T-helper 1 cell (primary cell): ENCODE measurements around the gene PALD1.

Experiments used
- DNase-seq, 5 donors: peaks; one replicate each; pipeline ENCODE4 v3.0.0-alpha.2; 2012 to 2020

Gene PALD1

DNA sequence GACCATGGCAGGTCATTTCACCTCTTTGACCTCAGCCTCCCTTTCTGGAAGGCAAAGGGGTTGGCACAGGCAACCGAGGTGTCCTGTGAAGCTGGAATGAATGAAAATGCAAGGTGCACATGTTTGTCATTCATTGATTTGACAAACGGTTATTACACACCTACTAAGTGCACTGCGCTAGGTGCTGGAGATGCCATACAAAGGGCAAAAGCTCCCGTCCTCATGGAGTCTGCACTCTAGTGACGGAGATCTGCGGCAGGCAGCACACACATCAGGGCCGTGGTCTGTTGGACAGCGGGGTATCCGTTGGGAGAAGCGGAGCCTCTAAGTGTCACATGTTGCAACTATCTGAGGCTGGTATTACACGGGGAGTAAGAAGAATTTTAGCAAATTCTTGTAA, 79.7 kb downstream of the PALD1 start:
- DNase-seq, result no peak

DNA sequence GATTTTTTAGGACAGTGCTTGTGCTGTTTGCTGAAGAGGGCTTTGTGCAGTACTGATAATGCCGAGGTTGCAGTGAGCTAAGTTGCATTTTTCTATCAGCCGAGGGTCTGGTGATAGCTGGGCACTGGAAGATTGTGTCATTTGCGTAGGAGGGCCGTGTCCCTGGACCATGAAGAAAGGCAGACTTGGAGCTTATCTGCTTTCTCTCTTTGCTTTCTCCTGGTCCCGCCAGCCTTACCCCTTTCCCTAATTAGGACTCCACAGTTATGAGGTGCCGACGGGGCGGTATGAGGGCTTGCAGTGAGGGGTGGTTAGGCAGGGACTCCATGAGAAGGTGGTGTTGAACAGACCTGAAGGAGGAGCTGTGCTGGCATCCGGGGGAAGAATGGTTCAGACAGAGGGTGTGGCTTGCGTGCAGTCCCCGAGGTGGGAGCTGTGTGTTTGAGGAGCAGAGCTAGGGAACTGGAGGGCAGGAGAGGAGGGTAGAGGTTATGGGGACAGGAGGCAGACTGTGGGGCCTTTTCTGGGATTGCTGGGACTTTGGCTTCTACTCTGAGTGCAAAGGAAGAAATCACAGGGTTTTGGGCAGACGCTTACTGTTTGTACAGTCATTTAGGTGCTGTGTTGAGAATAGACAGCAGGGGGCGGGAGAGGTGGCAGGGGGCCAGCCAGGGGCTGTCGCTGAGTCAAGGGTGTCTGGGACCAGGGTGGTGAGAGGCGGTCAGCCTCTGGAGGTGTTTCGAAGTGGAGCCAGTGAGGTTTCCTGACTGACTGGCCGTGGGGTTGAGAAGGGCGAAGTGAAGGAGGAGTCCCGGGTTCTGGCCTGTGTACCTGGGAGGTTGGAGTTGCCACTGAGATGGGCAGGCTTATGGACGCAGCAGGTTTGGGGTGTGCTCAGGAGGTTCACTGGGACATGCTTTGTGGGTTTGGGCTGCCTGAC, 80.6 kb downstream of the PALD1 start:
- DNase-seq, result peak in 4 of 5 donors; percentile 32 to 53 (median 51)

DNA sequence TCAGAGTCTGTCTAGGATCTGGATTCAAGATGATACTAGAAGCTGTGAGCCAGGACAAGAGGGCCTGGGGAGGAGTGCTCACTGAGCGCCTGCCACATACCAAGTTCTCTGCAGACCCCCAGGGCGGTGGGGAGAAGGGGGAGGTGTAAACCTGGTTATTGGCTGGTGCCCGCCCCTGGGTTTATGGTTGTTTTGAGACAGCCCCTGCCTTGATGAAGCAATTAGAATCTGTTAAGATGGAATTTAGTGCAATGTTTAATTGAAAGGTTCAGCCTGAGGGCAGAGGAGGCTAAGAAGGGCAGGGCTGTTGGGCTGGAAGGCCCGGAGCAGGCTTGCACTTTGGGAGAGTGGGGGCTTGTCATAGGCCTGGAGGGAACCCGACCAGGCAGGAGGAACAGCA, 81.3 kb downstream of the PALD1 start:
- no peak for DNase-seq

DNA sequence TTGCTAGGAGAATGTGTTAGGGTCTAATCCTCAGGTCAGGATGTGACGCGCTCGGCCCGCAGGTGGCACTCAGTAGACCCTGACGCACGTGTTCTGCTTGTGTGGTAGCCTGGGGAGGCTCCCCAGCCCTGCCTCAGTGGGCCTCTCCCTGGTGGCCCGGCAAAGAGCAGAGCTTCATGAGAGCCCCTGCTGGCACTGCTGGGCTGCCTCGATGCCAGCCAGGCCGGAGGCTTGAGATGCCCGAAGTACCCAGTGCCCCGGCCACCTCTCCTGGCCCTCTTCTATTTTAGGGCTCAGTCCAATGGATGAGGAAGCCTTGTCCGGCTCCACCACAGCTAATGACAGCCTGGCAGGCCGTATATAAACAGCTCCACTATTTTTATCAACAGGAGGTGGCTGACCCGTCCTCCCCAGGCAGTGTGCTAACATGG, 82.0 kb downstream of the PALD1 start:
- DNase-seq, result no peak

DNA sequence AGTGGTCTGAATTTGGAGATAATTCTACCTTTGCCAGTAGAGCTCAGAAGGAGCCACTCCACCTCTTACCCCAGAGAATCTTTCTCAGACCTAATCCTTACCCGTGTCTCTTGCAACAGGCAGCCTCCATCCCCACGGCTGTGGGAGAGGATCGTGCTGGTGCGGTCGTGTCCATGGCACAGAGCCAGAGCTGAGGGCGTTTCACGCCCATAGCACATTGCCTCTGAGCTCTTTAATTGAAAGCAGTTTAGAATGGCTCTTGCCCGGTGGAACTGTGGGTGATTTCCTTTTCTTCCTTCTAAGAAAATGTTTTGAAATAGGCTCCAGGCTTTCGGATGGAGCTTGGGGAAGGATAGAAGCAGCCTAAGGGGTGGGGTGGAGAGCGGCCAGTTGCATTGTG, 82.5 kb downstream of the PALD1 start:
- DNase-seq, result no peak

DNA sequence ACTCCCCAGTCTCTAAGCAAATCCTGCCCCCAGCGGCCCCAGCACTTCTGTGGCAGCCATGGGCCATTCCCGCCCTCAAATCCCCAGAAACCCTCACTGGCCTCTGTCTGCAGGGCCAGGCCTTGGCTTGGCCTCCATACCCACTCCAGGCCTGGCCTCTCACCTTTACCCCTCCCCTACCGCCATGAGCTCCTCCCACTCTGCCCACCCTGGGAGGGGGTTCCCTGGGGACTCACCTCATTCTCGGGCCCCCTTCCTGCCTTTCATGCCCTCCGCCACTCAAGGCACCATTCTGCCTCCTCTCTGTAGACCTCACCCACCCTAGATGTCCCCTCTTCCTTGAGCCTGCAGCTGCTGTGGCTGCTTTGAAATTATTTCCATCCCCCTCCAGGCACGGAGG, 83.0 kb downstream of the PALD1 start:
- DNase-seq, result no peak

DNA sequence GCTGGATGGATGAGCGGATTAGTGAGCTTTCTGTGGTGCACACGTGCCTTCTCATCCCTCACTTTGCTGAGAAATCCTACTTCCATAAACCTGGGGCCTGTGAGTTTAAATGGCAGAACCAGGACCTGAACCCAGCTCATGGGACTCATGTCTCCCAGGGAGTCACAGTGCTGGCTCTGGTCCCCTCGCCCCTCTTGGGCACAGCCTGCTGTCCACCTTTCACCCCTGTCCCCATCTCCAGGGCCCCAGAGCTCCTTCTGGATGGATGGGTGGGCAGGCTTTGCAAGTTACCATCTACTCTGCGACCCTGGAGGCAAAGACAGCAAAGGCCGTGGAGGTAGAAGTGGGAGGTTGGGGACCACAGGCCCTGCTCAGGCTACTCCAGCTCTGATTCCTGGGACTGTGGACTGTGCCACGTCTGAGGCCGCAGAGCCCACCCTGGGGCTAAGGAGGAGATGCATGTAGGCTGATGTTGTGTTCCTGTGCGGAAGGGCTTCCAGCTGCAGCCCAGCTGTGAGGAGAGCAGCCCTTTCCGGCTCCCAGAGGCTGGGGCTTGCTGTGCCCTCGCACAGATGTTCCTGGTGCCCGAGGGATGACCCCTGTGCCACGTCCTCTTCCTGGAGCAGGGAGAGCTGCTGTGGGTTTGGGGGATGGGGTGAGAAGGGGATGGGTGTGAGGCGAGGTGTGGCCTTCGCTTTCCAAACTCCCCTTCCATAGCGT, 83.6 kb downstream of the PALD1 start:
- no peak for DNase-seq

DNA sequence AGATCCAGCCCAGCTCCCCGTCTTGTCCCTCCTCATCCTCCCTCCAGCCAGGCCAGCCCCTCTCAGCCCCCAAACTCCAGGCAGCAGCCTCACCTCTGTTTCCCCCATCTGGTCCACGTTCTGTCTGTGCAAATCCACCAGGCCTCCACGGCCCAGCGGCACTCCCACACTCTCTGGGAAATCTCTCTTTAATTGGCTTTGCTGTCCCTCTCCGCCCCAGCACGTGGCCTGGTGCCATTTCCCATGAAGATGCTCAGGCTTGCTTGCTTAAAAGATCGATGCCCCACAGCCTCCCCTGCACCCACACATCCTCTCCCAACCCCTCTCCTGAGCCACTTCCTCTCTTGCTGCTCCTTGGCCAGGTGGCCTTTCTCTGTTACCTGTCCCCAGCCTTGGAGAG, 84.7 kb downstream of the PALD1 start:
- no peak for DNase-seq

DNA sequence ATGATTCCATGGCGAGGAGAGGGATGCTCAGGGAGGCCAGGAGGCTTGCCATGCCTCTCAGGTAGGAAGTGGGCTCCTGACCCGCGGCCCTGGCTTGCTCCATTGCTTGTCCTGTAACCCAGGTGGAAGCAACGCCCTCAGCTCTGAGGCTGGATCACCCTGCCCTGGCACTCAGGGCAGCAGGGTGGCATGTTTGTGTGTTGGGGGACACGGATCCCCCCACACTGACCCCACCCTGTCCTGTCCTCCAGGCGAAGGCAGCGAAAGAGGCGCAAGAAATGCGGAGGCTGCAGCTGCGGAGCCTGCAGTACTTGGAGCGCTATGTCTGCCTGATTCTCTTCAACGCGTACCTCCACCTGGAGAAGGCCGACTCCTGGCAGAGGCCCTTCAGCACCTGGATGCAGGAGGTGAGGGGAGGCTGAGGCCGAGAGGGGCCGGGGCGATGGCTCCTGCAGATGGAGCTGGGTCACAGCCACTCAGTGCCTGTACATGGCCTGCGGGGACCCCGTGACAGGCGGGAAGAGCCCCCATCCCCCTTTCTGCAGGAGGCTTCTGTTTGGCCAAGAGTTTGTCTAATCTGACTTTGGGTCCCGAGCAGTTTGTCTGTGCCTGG, 85.7 kb downstream of the PALD1 start:
- no peak for DNase-seq

DNA sequence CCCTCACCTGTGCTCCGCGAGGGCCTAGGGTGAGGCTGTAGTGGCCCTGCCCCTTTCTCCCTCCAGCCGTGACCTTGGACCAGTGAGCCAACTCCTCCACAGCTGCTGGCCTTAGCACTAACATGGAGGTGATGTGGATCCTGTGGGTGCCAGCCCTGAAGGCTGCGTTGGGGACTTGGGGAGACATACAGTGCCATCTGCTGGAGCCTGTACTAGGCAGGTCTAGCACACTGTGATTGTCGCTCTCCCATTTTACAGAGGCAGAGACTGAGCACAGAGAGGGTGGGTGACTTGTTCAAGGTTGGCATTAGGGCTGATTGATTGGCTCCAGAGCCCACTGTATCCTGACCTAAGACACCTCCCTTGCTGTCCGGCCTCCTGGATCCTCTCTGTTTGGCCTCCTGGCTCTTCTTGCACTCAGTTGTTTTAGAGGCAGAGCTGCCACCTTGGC, 86.4 kb downstream of the PALD1 start:
- no peak for DNase-seq

DNA sequence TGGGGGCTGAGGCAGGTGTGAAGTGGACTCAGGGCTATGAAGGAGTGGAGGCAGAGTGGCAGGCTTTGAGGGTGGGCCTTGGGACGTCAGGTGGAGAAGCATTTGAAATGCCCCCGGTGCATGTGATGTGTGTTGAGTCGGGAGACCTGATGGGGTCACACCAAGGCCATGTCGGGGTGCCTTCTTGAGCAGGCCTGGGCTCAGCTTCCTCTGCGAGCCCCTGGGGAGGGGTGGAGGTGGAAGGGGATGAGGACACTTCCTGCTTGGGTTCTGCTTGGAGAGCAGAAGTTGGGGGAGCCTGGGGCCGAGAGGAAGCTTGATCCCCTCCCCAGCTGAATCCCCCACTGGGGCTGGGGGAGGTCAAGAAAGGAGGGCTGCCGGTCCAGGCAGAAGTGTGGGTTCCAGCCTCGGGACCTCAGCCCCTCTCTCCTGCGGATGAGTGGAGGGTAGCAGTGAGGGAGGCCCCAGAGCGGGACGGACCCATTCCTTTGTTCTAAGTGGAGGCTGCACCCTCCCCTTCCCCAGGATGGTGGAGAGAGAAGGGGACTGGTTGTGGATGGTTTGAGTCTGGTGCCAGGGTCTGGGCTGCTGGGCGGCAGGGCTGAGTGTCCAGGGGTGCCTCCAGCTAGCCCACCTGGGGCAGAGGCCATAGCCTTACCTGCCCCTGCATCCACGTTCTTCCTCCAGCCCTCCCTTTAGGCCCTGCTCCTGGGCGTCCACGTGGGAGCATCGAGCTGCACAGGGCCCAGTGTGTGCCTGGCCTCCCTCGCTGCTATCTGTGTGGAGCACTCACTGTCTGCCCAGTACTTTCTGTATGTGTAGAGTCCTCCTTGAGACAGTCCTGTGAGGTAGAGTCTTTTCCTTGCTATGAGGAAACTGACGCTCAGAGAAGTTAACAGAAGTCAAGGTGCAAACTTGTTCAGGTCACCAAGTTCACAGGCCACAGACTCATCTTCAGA, 87.3 kb downstream of the PALD1 start:
- DNase-seq, result no peak

DNA sequence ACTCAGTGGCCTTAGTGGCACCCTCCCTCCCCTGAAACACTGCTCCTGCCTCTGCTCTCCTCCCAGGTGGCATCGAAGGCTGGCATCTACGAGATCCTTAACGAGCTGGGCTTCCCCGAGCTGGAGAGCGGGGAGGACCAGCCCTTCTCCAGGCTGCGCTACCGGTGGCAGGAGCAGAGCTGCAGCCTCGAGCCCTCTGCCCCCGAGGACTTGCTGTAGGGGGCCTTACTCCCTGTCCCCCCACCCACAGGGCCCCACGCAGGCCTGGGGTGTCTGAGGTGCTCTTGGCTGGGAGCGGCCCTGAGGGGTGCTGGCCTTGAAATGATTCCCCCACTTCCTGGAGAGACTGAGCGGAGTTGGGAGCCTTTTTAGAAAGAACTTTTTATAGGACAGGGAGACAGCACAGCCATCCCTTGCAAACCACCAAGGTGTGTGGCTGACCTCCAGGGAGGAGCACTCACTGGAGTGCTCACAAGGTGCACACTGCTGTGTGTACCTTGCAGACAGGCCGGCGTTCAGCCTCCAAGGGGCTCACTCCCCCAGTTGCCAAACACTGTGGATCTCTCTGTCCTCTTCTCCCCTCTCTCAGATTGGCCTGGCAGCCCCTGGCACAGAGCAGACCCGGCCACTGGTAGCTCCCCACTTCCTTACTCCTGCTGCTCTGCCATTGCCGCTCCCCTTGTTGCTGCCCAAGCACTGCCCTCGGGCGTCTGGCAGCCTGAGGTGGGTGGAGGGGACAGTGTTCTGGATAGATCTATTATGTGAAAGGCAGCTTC, 88.1 kb downstream of the PALD1 start:
- DNase-seq, result no peak

DNA sequence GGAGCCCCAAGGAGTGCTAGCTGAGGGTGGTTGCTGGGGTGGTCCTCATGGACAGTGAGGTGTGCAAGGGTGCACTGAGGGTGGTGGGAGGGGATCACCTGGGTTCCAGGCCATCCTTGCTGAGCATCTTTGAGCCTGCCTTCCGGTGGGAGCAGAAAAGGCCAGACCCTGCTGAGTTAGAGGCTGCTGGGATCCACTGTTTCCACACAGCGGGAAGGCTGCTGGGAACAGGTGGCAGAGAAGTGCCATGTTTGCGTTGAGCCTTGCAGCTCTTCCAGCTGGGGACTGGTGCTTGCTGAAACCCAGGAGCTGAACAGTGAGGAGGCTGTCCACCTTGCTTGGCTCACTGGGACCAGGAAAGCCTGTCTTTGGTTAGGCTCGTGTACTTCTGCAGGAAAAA, 89.0 kb downstream of the PALD1 start:
- DNase-seq, result no peak

DNA sequence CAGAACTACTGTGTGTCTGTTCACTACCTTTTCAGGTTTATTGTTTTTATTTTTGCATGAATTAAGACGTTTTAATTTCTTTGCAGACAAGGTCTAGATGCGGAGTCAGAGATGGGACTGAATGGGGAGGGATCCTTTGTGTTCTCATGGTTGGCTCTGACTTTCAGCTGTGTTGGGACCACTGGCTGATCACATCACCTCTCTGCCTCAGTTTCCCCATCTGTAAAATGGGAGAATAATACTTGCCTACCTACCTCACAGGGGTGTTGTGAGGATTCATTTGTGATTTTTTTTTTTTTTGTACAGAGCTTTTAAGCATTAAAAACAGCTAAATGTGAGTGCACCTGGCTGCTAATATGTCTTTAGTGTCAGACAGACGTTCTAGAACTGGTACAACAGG, 89.5 kb downstream of the PALD1 start:
- no peak for DNase-seq

DNA sequence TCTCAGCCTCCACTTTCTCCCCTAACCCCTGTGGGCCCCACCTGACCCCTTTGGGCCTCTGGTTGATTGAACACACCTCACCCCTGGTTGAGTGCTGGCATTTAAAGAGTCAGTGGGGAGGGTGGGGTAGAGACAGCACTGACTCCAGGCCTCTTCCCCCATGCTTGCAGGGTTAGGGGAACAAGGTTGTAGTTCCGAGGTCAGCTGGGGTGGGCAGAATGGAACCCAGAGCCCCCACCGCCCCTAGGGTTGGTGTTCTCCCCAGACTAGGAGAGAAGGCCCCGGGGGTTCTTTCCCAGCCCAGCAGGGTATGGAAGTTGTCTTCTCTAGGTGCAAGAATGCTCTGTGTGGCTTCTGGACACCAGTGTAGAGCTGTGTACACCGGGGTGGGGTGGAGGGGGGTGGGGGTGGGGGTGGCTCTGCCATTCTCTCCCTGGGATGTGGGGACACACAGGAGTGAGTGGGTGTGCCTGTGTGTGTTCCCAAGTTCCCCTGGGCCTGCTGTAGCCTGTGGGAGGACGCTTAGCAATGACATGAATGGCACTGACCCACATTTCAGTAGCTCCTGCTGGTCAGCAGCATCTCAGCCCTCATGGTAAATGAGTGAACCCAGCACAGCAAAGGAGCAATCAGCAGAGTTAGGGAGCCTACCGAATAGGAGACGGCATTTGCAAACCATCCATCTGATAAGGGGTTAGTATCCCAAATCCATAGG, 90.4 kb downstream of the PALD1 start:
- DNase-seq, result no peak

DNA sequence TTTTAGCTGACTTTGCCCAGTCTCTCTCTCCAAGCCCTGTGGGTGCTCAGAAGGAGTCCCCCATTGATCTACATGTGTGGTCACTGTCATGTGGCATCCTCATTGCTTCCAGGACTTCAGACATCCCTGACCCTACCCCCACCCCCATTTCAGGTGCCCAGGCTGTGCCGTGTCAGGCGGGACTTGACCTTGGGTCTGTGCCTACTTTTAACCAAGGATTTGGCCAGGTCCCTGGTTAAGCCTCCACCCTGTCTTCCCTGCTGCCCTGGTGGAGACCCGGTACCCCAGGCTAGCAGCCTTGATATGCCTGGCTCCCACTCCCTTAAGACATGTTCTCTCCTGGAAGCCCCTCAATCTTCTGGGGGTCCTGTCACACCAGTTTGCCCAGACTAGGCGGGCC, 92.7 kb downstream of the PALD1 start:
- DNase-seq, result no peak

DNA sequence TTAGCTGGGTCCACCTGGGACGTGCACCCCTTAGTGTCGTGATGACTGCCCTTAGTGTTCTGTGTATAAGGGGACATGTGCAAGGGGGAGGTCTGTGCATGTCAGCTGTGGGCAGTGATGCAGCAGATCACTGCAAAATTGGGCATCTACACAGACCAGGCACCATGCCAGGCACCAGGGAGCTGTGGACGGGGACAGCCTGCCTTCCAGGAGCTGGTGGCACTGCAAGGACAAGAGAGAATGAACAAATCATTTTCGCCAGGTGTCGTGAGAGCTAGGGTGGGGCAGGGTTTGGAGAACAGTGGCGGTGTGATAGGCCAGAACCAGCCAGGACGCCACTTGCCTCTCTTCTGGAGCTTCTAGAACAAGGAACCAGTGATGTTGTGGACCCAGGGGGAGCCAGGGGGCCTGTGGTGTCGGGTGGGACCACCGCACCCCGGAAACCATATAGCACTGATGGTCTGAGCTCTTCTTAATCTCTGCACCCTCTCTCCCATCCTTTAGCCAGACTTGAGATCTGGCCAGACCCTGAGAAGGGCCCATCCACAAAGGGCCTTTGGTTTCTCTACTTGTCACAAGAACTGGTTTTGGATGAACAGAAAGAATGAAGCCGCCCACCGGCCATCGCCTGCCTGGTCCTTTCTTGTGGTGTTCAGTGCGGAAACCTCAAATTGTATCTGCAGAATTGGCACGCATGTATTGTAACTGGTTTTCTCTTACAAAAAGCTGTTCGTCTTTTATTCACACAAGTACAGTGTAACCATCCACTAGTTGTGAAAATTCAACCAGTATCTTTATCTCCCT, 93.3 kb downstream of the PALD1 start:
- DNase-seq, result no peak

DNA sequence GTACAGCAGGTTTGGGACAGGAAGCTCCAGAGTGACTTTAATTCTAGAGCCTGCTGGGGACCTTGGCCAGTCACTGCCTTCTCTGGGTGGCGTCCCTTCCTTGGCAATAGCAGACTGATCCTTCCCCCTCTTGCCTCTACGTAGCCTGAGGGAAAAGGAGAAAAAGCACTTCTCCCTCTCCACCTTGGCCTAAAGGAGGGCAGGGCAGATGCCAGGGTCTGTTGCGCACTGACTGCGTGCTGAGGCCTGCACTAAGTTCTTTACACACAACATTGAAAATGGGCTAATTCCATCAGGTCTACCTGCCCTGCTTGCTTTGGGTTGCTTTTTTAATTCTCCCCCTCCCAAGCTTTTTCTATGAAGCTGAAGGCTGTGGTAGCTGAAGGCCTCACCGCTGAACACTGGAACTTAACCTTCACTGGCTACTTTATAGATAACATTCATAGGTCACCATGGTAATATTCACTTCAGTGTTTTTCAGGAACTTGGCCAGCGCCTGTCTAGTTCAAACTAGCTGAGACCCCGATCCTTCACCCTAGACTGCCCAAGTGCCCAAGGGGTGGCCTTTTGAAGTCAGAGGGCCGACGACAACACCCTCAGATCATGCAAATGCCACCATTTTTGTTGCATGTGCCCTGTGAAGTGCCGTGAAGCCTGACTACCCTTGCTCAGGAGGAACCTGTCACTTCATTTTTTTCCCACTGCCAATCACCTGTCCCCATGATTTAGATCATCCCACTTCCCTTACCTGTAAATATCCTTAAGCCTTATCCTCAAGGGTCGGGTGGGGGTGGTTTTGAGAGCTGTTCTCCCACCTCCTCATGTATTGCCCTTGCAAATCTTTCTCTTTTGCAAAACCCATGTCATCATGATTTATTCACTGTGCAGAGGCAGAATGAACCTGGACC, 95.3 kb downstream of the PALD1 start:
- DNase-seq, result no peak

DNA sequence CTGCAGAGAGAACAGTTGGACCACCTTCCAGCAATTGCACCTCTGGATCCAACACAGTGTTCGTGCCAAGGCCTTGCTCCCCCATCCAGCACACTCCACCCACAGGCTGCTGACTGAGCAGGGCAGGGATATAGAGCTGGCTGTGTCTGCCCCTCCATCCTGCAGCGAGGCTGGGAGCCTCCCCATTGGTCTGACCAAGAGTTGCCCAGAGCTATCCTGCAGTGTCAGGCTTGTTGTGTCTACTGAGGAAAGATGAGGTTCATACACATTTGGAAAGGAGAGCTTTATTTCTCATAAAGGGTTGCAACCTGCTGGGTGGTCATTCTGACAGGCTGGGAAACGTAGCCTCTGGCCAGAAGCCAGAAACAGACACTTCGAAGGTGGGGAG, 96.9 kb downstream of the PALD1 start:
- no peak for DNase-seq
